K562 (cell line): ENCODE measurements around the gene CCNB1. TPM values are rescaled to one million over a fixed set of nuclear protein-coding genes. Genes with fewer than 3 reads are reported as not detected.
"Not testable (repeated sequence)": the region's sequence is repeated elsewhere in the genome, so short reads cannot be mapped to it uniquely, and the experiment has no call there.

ENCODE experiments used
- BCOR ChIP-seq: fragments of 450-650 bp; IDR thresholded peaks from 2 replicates; pipeline ENCODE4 v1.6.1; 2016
- CBFA2T2 ChIP-seq: fragments of 450-650 bp; conservative IDR thresholded peaks from 2 replicates; pipeline ENCODE4 v1.6.1; 2017; ENCODE audit warnings: mild to moderate bottlenecking
- CTBP1 ChIP-seq: fragments of 450-650 bp; IDR thresholded peaks from 2 replicates; pipeline ENCODE4 v1.6.1; 2016; ENCODE audit warnings: borderline replicate concordance
- CXXC5 ChIP-seq: fragments of 250-450 bp; sonication (Bioruptor Pico); IDR thresholded peaks from 2 replicates; pipeline ENCODE4 v1.8.0; 2022; ENCODE audit warnings: inconsistent platforms, mild to moderate bottlenecking, moderate library complexity
- EGR1 ChIP-seq: fragments of 450-650 bp; conservative IDR thresholded peaks from 2 replicates; pipeline ENCODE4 v1.6.1; 2017; ENCODE audit warnings: mild to moderate bottlenecking
- EP400 ChIP-seq: fragments of 450-650 bp; IDR thresholded peaks from 2 replicates; pipeline ENCODE4 v1.6.1; 2017; ENCODE audit warnings: antibody characterized with exemption, mild to moderate bottlenecking, moderate library complexity
- FOXK2 ChIP-seq, 2 experiments: fragments of 450-650 bp; IDR thresholded peaks in 1 of 2; conservative IDR thresholded peaks in 1 of 2; 2 replicates each; pipeline ENCODE4 v1.6.1; 2016; ENCODE audit warnings: low read depth in 2 of 2, mild to moderate bottlenecking in 1 of 2
- GATAD2A ChIP-seq: fragments of 450-650 bp; IDR thresholded peaks from 2 replicates; pipeline ENCODE4 v1.6.1; 2017
- HDAC1 ChIP-seq, 2 experiments: fragments of 450-650 bp; IDR thresholded peaks; 2 replicates each; pipeline ENCODE4 v1.6.1; 2016 to 2017; ENCODE audit warnings: inconsistent platforms in 1 of 2, mild to moderate bottlenecking in 1 of 2, moderate library complexity in 1 of 2
- HDAC2 ChIP-seq: fragments of 450-650 bp; IDR thresholded peaks from 2 replicates; pipeline ENCODE4 v1.6.1; 2016; ENCODE audit warnings: mild to moderate bottlenecking
- KDM1A ChIP-seq, 2 experiments: fragments of 450-650 bp; IDR thresholded peaks; 2 replicates each; pipeline ENCODE4 v1.6.1; 2016; ENCODE audit warnings: mild to moderate bottlenecking in 2 of 2
- L3MBTL2 ChIP-seq: fragments of 450-650 bp; IDR thresholded peaks from 2 replicates; pipeline ENCODE4 v1.6.1; 2016; ENCODE audit warnings: mild to moderate bottlenecking, moderate library complexity
- NCOR1 ChIP-seq: fragments of 450-650 bp; IDR thresholded peaks from 2 replicates; pipeline ENCODE4 v1.6.1; 2016; ENCODE audit warnings: mild to moderate bottlenecking, moderate library complexity
- SMARCA4 ChIP-seq: fragments of 450-650 bp; IDR thresholded peaks from 2 replicates; pipeline ENCODE4 v1.6.1; 2016
- SMARCE1 ChIP-seq: fragments of 450-650 bp; IDR thresholded peaks from 2 replicates; pipeline ENCODE4 v1.7.1; 2016; ENCODE audit warnings: mild to moderate bottlenecking
- SOX6 ChIP-seq: fragments of 450-650 bp; IDR thresholded peaks from 2 replicates; pipeline ENCODE4 v1.6.1; 2014; ENCODE audit warnings: mild to moderate bottlenecking
- TAL1 ChIP-seq: fragments of 450-650 bp; IDR thresholded peaks from 2 replicates; pipeline ENCODE4 v1.6.1; 2016; ENCODE audit warnings: mild to moderate bottlenecking
- TCF3 ChIP-seq: sonication (generic); formaldehyde crosslinking; IDR thresholded peaks from 2 replicates; pipeline ENCODE4 v1.4.0; 2020; ENCODE audit warnings: mild to moderate bottlenecking, missing genetic modification reagents
- TEAD4 ChIP-seq, 2 experiments: sonication (generic) in 1 of 2; formaldehyde crosslinking in 1 of 2; IDR thresholded peaks; 2 replicates each; pipeline versions ENCODE4 v1.6.1 to v1.8.0; 2012 to 2022; ENCODE audit warnings: borderline replicate concordance in 1 of 2, inconsistent platforms in 1 of 2, low read length in 1 of 2, mild to moderate bottlenecking in 1 of 2, missing genetic modification reagents in 1 of 2
- ZFX ChIP-seq: sonication (generic); formaldehyde crosslinking; IDR thresholded peaks from 2 replicates; pipeline ENCODE4 v1.8.0; 2022; ENCODE audit warnings: mild to moderate bottlenecking, missing genetic modification reagents, moderate library complexity
- polyA plus RNA-seq, 8 experiments: library from polyadenylated mRNA; depleted of rRNA in 4 of 8; stranded (reverse) in 5 of 8; unstranded in 3 of 8; fragments of >200 nt; fragmentation: Nextera tagmentation in 2 of 8; fragmentation: Illumina TruSeq in 1 of 8; extraction: Ambion mirVana in 2 of 8; extraction: Trizol in 1 of 8; gene quantifications; 2 replicates each; pipeline versions ENCODE4 v1.2.1 to v1.2.3, GENCODE V29; 2011 to 2014; ENCODE audit warnings: inconsistent platforms in 1 of 8, missing spikeins in 1 of 8
- total RNA-seq, 7 experiments: library from RNA; depleted of rRNA in 6 of 7; stranded (reverse); fragments of >200 nt in 6 of 7; fragmentation: Illumina TruSeq in 2 of 7; extraction: Trizol in 2 of 7; gene quantifications; 2 replicates each; pipeline versions ENCODE4 v1.2.1 to v1.2.3, GENCODE V29; 2011 to 2021; ENCODE audit warnings: low replicate concordance in 1 of 7
- TF ChIP-seq, protein P1 (sequence below): sonication (generic); IDR thresholded peaks from 2 replicates; pipeline ENCODE4 v1.6.1; 2016
- TF ChIP-seq, protein P2 (sequence below), 2 experiments: fragments of 450-650 bp; conservative IDR thresholded peaks; 2 replicates each; pipeline ENCODE4 v1.6.1; 2017; ENCODE audit warnings: mild to moderate bottlenecking in 2 of 2, moderate library complexity in 2 of 2
- TF ChIP-seq, protein P3 (sequence below), 2 experiments: fragments of 450-650 bp in 1 of 2; sonication (generic) in 1 of 2; formaldehyde crosslinking in 1 of 2; IDR thresholded peaks in 1 of 2; conservative IDR thresholded peaks in 1 of 2; 2 replicates each; pipeline versions ENCODE4 v1.6.1 to v1.8.1; 2016 to 2023; ENCODE audit warnings: mild to moderate bottlenecking in 2 of 2, moderate library complexity in 2 of 2, inconsistent platforms in 1 of 2, missing genetic modification reagents in 1 of 2

The CCNB1 gene
- total and polyA plus RNA-seq, 9 of the 15 experiments (the other 6 are each of a cell fraction or from before 2014, with no cell fraction given), result 165 to 679 (median 271) TPM

DNA sequence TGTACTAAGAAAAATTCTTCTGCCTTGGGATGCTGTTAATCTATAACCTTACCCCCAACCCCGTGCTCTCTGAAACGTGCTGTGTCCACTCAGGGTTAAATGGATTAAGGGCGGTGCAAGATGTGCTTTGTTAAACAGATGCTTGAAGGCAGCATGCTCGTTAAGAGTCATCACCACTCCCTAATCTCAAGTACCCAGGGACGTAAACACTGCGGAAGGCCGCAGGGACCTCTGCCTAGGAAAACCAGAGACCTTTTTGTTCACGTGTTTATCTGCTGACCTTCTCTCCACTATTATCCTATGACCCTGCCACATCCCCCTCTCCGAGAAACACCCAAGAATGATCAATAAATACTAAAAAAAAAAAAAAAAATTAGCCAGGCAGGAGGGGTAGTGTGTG lies 53.9 kb downstream of the CCNB1 start (continued):
- TF ChIP-seq, protein P1, sequence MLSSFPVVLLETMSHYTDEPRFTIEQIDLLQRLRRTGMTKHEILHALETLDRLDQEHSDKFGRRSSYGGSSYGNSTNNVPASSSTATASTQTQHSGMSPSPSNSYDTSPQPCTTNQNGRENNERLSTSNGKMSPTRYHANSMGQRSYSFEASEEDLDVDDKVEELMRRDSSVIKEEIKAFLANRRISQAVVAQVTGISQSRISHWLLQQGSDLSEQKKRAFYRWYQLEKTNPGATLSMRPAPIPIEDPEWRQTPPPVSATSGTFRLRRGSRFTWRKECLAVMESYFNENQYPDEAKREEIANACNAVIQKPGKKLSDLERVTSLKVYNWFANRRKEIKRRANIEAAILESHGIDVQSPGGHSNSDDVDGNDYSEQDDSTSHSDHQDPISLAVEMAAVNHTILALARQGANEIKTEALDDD, result peak; percentile 74
- TF ChIP-seq, protein P2, sequence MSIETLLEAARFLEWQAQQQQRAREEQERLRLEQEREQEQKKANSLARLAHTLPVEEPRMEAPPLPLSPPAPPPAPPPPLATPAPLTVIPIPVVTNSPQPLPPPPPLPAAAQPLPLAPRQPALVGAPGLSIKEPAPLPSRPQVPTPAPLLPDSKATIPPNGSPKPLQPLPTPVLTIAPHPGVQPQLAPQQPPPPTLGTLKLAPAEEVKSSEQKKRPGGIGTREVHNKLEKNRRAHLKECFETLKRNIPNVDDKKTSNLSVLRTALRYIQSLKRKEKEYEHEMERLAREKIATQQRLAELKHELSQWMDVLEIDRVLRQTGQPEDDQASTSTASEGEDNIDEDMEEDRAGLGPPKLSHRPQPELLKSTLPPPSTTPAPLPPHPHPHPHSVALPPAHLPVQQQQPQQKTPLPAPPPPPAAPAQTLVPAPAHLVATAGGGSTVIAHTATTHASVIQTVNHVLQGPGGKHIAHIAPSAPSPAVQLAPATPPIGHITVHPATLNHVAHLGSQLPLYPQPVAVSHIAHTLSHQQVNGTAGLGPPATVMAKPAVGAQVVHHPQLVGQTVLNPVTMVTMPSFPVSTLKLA (conservative IDR thresholded peaks at IDR 0.05), result peak; percentile 68 to 83
- TF ChIP-seq EGR1, result 0 out of 2 replicates have a peak, but pooled peaks have one; percentile 17
- peak; percentile 19; the same call in 1 of the 2 replicates for TF ChIP-seq ZFX (CRISPR knock-in tag)
- TF ChIP-seq HDAC1 (IDR thresholded peaks at IDR 0.05), result peak in 1 of 2 experiments; percentile 54; a peak in 1 of 4 replicates
- peak; percentile 85 for TF ChIP-seq CXXC5
- TF ChIP-seq CTBP1, result peak; percentile 42; the same call in 1 of the 2 replicates
- peak; percentile 49; the same call in 1 of the 2 replicates for TF ChIP-seq SMARCA4
- peak in 1 of 2 experiments; percentile 64; a peak in 1 of 4 replicates for TF ChIP-seq KDM1A (IDR thresholded peaks at IDR 0.05)
- 0 out of 2 replicates have a peak, but pooled peaks have one; percentile 11 for TF ChIP-seq TEAD4 (IDR thresholded peaks at IDR 0.05; ENCODE audit: low read length)
- not testable (repeated sequence) for TF ChIP-seq TEAD4 (CRISPR knock-in tag; IDR thresholded peaks at IDR 0.05; ENCODE audit: borderline replicate concordance)
- peak; percentile 86 to 90 for TF ChIP-seq FOXK2 (conservative IDR thresholded peaks at IDR 0.05 in 1 of 2, IDR thresholded peaks at IDR 0.05 in 1 of 2; ENCODE audit: low read depth in 2 of 2)
- TF ChIP-seq, protein P3, sequence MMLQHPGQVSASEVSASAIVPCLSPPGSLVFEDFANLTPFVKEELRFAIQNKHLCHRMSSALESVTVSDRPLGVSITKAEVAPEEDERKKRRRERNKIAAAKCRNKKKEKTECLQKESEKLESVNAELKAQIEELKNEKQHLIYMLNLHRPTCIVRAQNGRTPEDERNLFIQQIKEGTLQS (IDR thresholded peaks at IDR 0.05), result peak; percentile 20; the same call in 1 of the 2 replicates
- TF ChIP-seq, protein P3 (CRISPR knock-in tag; conservative IDR thresholded peaks at IDR 0.05), result not testable (repeated sequence)
- peak; percentile 58 for TF ChIP-seq SOX6
- peak; percentile 59; the same call in 1 of the 2 replicates for TF ChIP-seq TAL1
- TF ChIP-seq HDAC2, result peak; percentile 27; the same call in 1 of the 2 replicates
- peak; percentile 66 for TF ChIP-seq SMARCE1
- peak; percentile 63 for TF ChIP-seq L3MBTL2
- TF ChIP-seq TCF3 (CRISPR knock-in tag), result peak; percentile 40; the same call in 1 of the 2 replicates
- TF ChIP-seq NCOR1, result peak; percentile 56; the same call in 1 of the 2 replicates
- TF ChIP-seq BCOR, result 0 out of 2 replicates have a peak, but pooled peaks have one; percentile 19
- TF ChIP-seq EP400, result peak; percentile 46; the same call in 1 of the 2 replicates
- peak; percentile 68 for TF ChIP-seq CBFA2T2
- TF ChIP-seq GATAD2A, result 0 out of 2 replicates have a peak, but pooled peaks have one; percentile 17
